Cardiac septum (tissue), 1 donor: ENCODE measurements around the gene POLE4. TPM values are rescaled to one million over a fixed set of nuclear protein-coding genes. Genes with fewer than 3 reads are reported as not detected.

ENCODE experiments used
- DNase-seq: peaks from one replicate; pipeline ENCODE4 v3.0.0-alpha.2; 2020; ENCODE audit warnings: low spot score
- intact Hi-C: fragments of 100-400 bp; cut with DNase I; formaldehyde crosslinking; loops from one replicate; pipeline ENCODE4 v1.14.0; 2022
- total RNA-seq: library from RNA; stranded (reverse); fragmentation: NEBNext Ultra II Directional; extraction: Animal tissue kit (Norgen Biotek cat#: 25700); gene quantifications from one replicate; pipeline ENCODE4 v1.2.1, GENCODE V29; 2021
- donor health status: DM: no; HTN: no; CAD: no.

POLE4 gene
- total RNA-seq, 1 donor from 2014 or later: 27.0 TPM

- intact Hi-C loops: no loop called here
Measured at GRCh38 chr2:74983631-74984392, 25.4 kb downstream of the POLE4 start.

GRCh38 chr2:74984947-74985637 lies 26.6 kb downstream of the POLE4 start:
- DNase-seq: no peak
- intact Hi-C loops: no loop called here

More at GRCh38 chr2:74983631-74984392, 25.4 kb downstream of the POLE4 start:
- DNase-seq: no peak

- intact Hi-C loops: no loop called here
- DNase-seq: no peak
Measured at GRCh38 chr2:74985978-74986609, 27.7 kb downstream of the POLE4 start.

- intact Hi-C loops: no loop called here
Measured at GRCh38 chr2:74991977-74992376, 33.5 kb downstream of the POLE4 start.

GRCh38 chr2:74999468-74999867 lies 41.0 kb downstream of the POLE4 start:
- DNase-seq: no peak
- intact Hi-C loops: no loop called here

More at GRCh38 chr2:74991977-74992376, 33.5 kb downstream of the POLE4 start:
- no peak for DNase-seq

- no peak for DNase-seq
- intact Hi-C loops: no loop called here
Measured at GRCh38 chr2:75002007-75002406, 43.6 kb downstream of the POLE4 start.

- no peak for DNase-seq
- intact Hi-C loops: no loop called here
Measured at GRCh38 chr2:75003276-75003675, 44.8 kb downstream of the POLE4 start.

GRCh38 chr2:75003773-75004172 lies 45.3 kb downstream of the POLE4 start:
- intact Hi-C loops: no loop called here
- no peak for DNase-seq

GRCh38 chr2:75006041-75006440 lies 47.6 kb downstream of the POLE4 start:
- DNase-seq: no peak
- intact Hi-C loops: no loop called here

GRCh38 chr2:75007061-75007460 lies 48.6 kb downstream of the POLE4 start:
- no peak for DNase-seq
- intact Hi-C loops: no loop called here

- intact Hi-C loops: no loop called here
- no peak for DNase-seq
Measured at GRCh38 chr2:75007819-75008218, 49.4 kb downstream of the POLE4 start.

GRCh38 chr2:75010571-75010970 lies 52.1 kb downstream of the POLE4 start:
- intact Hi-C loops: no loop called here
- DNase-seq: no peak

GRCh38 chr2:75012080-75012479 lies 53.6 kb downstream of the POLE4 start:
- DNase-seq: no peak
- intact Hi-C loops: no loop called here

- intact Hi-C loops: no loop called here
- DNase-seq: no peak
Measured at GRCh38 chr2:75018162-75018561, 59.7 kb downstream of the POLE4 start.

Other genes with a start within 250 kb of the POLE4 start
- gene HK2, start 124.5 kb upstream of the POLE4 start, total RNA-seq: 15.5 TPM
- not detected for gene TACR1, start 240.9 kb downstream of the POLE4 start, total RNA-seq